ENCODE measurements around the gene SHC4. TPM values are rescaled to one million over a fixed set of nuclear protein-coding genes. Genes with fewer than 3 reads are reported as not detected.

SHC4 gene
- total RNA-seq, 1 experiment from 2014 or later, result not detected

- no peaks in the 10 kb centered on the region for H3K27me3 ChIP-seq (replicated peaks; ENCODE audit: control insufficient read depth, insufficient read depth, low read length)
- Mint-ChIP-seq H3K36me3 (ENCODE audit: insufficient read depth, unreplicated experiment) (no peaks in the 10 kb centered on the region), H3K9me3 (ENCODE audit: unreplicated experiment) (no peaks in the 10 kb centered on the region), H3K4me1 (ENCODE audit: low read depth, unreplicated experiment) (no peaks in the 10 kb centered on the region), H3K27me3 (ENCODE audit: insufficient read depth, unreplicated experiment) (peaks cover 14% of the 10 kb centered on the region), H3K4me3 (ENCODE audit: unreplicated experiment) (no peak overlapping the region), H3K27ac (ENCODE audit: unreplicated experiment) (no peak overlapping the region)
- ChIA-PET CTCF (no interaction called here), POLR2A (no interaction called here)
- H3K4me1 ChIP-seq, result no peaks in the 10 kb centered on the region
- intact Hi-C loops (cut with micrococcal nuclease; ENCODE audit: unreplicated experiment), result no loop called here
- TF ChIP-seq CTCF (IDR thresholded peaks at IDR 0.05; ENCODE audit: insufficient read depth in 1 of 2, low read depth in 1 of 2, low read length in 1 of 2, severe bottlenecking in 1 of 2, unreplicated experiment in 1 of 2), result no peak
- no TSS peak for BruUV-seq (replicated peaks)
- DNase-seq, result no peak
- H3K9me3 ChIP-seq, result no peaks in the 10 kb centered on the region
- no peaks in the 10 kb centered on the region for H3K36me3 ChIP-seq (ENCODE audit: control insufficient read depth, insufficient read depth, low read length)
- no peak overlapping the region for H3K4me3 ChIP-seq (ENCODE audit: low read depth, low read length)
These were observed 39.0 kb downstream of the SHC4 start for GRCh38 chr15:48924528-48925393.

- POLR2A ChIA-PET, result no interaction called here
- Mint-ChIP-seq H3K27me3 (ENCODE audit: insufficient read depth, unreplicated experiment) (peaks cover 11% of the 10 kb centered on the region), H3K27ac (ENCODE audit: unreplicated experiment) (no peak overlapping the region), H3K4me3 (ENCODE audit: unreplicated experiment) (no peak overlapping the region), H3K4me1 (ENCODE audit: low read depth, unreplicated experiment) (no peaks in the 10 kb centered on the region), H3K9me3 (ENCODE audit: unreplicated experiment) (no peaks in the 10 kb centered on the region), H3K36me3 (ENCODE audit: insufficient read depth, unreplicated experiment) (no peaks in the 10 kb centered on the region)
- Histone ChIP-seq H3K27me3 (replicated peaks; ENCODE audit: control insufficient read depth, insufficient read depth, low read length) (no peaks in the 10 kb centered on the region), H3K4me1 (no peaks in the 10 kb centered on the region), H3K4me3 (ENCODE audit: low read depth, low read length) (no peak overlapping the region), H3K36me3 (ENCODE audit: control insufficient read depth, insufficient read depth, low read length) (no peaks in the 10 kb centered on the region), H3K9me3 (no peaks in the 10 kb centered on the region)
- BruUV-seq (replicated peaks), result no TSS peak
- DNase-seq, result no peak
- intact Hi-C loops (cut with micrococcal nuclease; ENCODE audit: unreplicated experiment), result no loop called here
- TF ChIP-seq CTCF (IDR thresholded peaks at IDR 0.05; ENCODE audit: insufficient read depth in 1 of 2, low read depth in 1 of 2, low read length in 1 of 2, severe bottlenecking in 1 of 2, unreplicated experiment in 1 of 2), result no peak
- CTCF ChIA-PET, result no interaction called here
These were observed 41.7 kb downstream of the SHC4 start for GRCh38 chr15:48922046-48922445.

- H3K4me3 Mint-ChIP-seq (ENCODE audit: unreplicated experiment), result no peak overlapping the region
- CTCF ChIA-PET, result no interaction called here
- POLR2A ChIA-PET, result no interaction called here
These were observed 47.0 kb downstream of the SHC4 start for GRCh38 chr15:48916721-48917120.

More at GRCh38 chr15:48916721-48917120, 47.0 kb downstream of the SHC4 start:
- H3K36me3 Mint-ChIP-seq (ENCODE audit: insufficient read depth, unreplicated experiment), result no peaks in the 10 kb centered on the region
- no peak for TF ChIP-seq CTCF (IDR thresholded peaks at IDR 0.05; ENCODE audit: insufficient read depth in 1 of 2, low read depth in 1 of 2, low read length in 1 of 2, severe bottlenecking in 1 of 2, unreplicated experiment in 1 of 2)
- no peaks in the 10 kb centered on the region for H3K36me3 ChIP-seq (ENCODE audit: control insufficient read depth, insufficient read depth, low read length)
- no peaks in the 10 kb centered on the region for H3K9me3 ChIP-seq
- peaks cover 3% of the 10 kb centered on the region for H3K27me3 Mint-ChIP-seq (ENCODE audit: insufficient read depth, unreplicated experiment)
- H3K4me3 ChIP-seq (ENCODE audit: low read depth, low read length), result no peak overlapping the region
- no peaks in the 10 kb centered on the region for H3K27me3 ChIP-seq (replicated peaks; ENCODE audit: control insufficient read depth, insufficient read depth, low read length)
- no peaks in the 10 kb centered on the region for H3K4me1 ChIP-seq
- no peaks in the 10 kb centered on the region for H3K9me3 Mint-ChIP-seq (ENCODE audit: unreplicated experiment)
- no TSS peak for BruUV-seq (replicated peaks)
- intact Hi-C loops (cut with micrococcal nuclease; ENCODE audit: unreplicated experiment), result no loop called here
- no peak for DNase-seq
- no peak overlapping the region for H3K27ac Mint-ChIP-seq (ENCODE audit: unreplicated experiment)
- H3K4me1 Mint-ChIP-seq (ENCODE audit: low read depth, unreplicated experiment), result no peaks in the 10 kb centered on the region
